GM20431 (cell line): ENCODE data around the gene SPANXB1.
"Not testable (repeated sequence)": the region's sequence is repeated elsewhere in the genome, so short reads cannot be mapped to it uniquely, and the experiment has no call there.

ENCODE experiments used
- in situ Hi-C: fragments of 300-500 bp; cut with MseI, MboI; formaldehyde crosslinking; loops from one replicate; pipeline ENCODE4 v1.15.0; 2020; ENCODE audit warnings: low sequenced_read_pairs; ENCODE audit not compliant: unreplicated experiment

The SPANXB1 gene

GRCh38 chrX:141002568-141002967 lies at the start of gene SPANXB1:
Gene SPANXB1 (plus strand): TSS chrX:141002594. CDS start chrX:141002694, 100 bp downstream.
- in situ Hi-C loops = not testable (repeated sequence)

- in situ Hi-C loops = no loop called here
Measured at GRCh38 chrX:140967036-140967435, 35.4 kb upstream of the SPANXB1 start.

GRCh38 chrX:140971099-140971795 lies 31.1 kb upstream of the SPANXB1 start:
- in situ Hi-C loops = no loop called here

GRCh38 chrX:140975472-140975871 lies 26.9 kb upstream of the SPANXB1 start:
- in situ Hi-C loops = no loop called here

GRCh38 chrX:140980271-140980670 lies 22.1 kb upstream of the SPANXB1 start:
- in situ Hi-C loops = no loop called here

GRCh38 chrX:140983730-140984129 lies 18.7 kb upstream of the SPANXB1 start:
- in situ Hi-C loops = no loop called here

- in situ Hi-C loops = not testable (repeated sequence)
Measured at GRCh38 chrX:141005243-141005642, 2.8 kb downstream of the SPANXB1 start.

GRCh38 chrX:141044246-141044645 lies 41.9 kb downstream of the SPANXB1 start:
- in situ Hi-C loops = not testable (repeated sequence)

GRCh38 chrX:141049878-141050277 lies 47.5 kb downstream of the SPANXB1 start:
- in situ Hi-C loops = not testable (repeated sequence)

- in situ Hi-C loops = not testable (repeated sequence)
Measured at GRCh38 chrX:141052098-141052497, 49.7 kb downstream of the SPANXB1 start.
